Adrenal gland (tissue), 5 donors: Measurements from ENCODE around the gene RDH8.

ENCODE experiments used
- CTCF ChIP-seq, 6 experiments: fragments of 450-650 bp in 4 of 6; fragments of 200-600 bp in 2 of 6; sonication (generic) in 1 of 6; IDR thresholded peaks; 1 replicate in 5 of 6; 2 replicates in 1 of 6; pipeline versions ENCODE4 v1.5.1 to v1.8.0; 2016 to 2021; ENCODE audit warnings: antibody characterized with exemption in 6 of 6, mild to moderate bottlenecking in 2 of 6, moderate library complexity in 1 of 6
- POLR2A ChIP-seq, 2 donors: fragments of 450-650 bp; IDR thresholded peaks; one replicate each; pipeline ENCODE4 v1.6.1; 2017; ENCODE audit warnings: antibody characterized with exemption in 2 of 2, mild to moderate bottlenecking in 2 of 2, moderate library complexity in 1 of 2
- donor health status: DM: no; HTN: no; CAD: no.

GRCh38 chr19:10070730-10071446 lies 57.6 kb downstream of the RDH8 start:
- no peak for TF ChIP-seq POLR2A (IDR thresholded peaks at IDR 0.05)
- TF ChIP-seq CTCF (IDR thresholded peaks at IDR 0.05) = no peak
